Mammary epithelial cell (primary cell): Measurements from ENCODE around the gene KRTAP4-16.
"Not testable (repeated sequence)": the region's sequence is repeated elsewhere in the genome, so short reads cannot be mapped to it uniquely, and the experiment has no call there.

Source experiments
- CTCF ChIP-seq, 2 donors: IDR thresholded peaks in 1 of 2; conservative IDR thresholded peaks in 1 of 2; 2 replicates each; pipeline ENCODE4 v1.5.1; 2011 to 2012; ENCODE audit warnings: inconsistent platforms in 2 of 2, low read length in 2 of 2, mild to moderate bottlenecking in 2 of 2, control low read depth in 1 of 2, low read depth in 1 of 2; ENCODE audit not compliant: insufficient read depth in 1 of 2; ENCODE audit errors: extremely low read depth in 1 of 2
- EZH2 ChIP-seq: IDR thresholded peaks from 2 replicates; pipeline ENCODE4 v1.6.1; 2012; ENCODE audit warnings: low read length, inconsistent platforms, borderline replicate concordance

- not testable (repeated sequence) for TF ChIP-seq CTCF (conservative IDR thresholded peaks at IDR 0.05 in 1 of 2, IDR thresholded peaks at IDR 0.05 in 1 of 2; ENCODE audit: extremely low read depth in 1 of 2, insufficient read depth in 1 of 2, low read depth in 1 of 2, low read length in 2 of 2); EZH2
These were observed 46.9 kb downstream of the KRTAP4-16 start, which contains the start of gene KRTAP2-2 for GRCh38 chr17:41055130-41055529.
